ENCODE measurements around the gene TBC1D23.

- TF ChIP-seq CTCF (IDR thresholded peaks at IDR 0.05), result no peak
- no peak for TF ChIP-seq POLR2A (IDR thresholded peaks at IDR 0.05)
These were observed 72.3 kb downstream of the TBC1D23 start for GRCh38 chr3:100333051-100333450.
